ENCODE results near the gene MICAL3.
"Not testable (repeated sequence)": the region's sequence is repeated elsewhere in the genome, so short reads cannot be mapped to it uniquely, and the experiment has no call there.

- TF ChIP-seq CTCF (IDR thresholded peaks at IDR 0.05); SMC3 (IDR thresholded peaks at IDR 0.05); RFX5 (IDR thresholded peaks at IDR 0.05); EP300 (IDR thresholded peaks at IDR 0.05); HDAC2 (IDR thresholded peaks at IDR 0.05); CHD4 (IDR thresholded peaks at IDR 0.05; ENCODE audit: borderline replicate concordance); JUNB (IDR thresholded peaks at IDR 0.05); PBX3 (IDR thresholded peaks at IDR 0.05): not testable (repeated sequence)
Observed at GRCh38 chr22:17995256-17995655, 29.1 kb downstream of the MICAL3 start.
